GM19455 (cell line): ENCODE data around the gene SDR39U1.

ENCODE experiments used
- ATAC-seq: cut with Tn5 transposase; IDR thresholded peaks from one replicate; pipeline ENCODE4 v1.9.1; 2021; ENCODE audit not compliant: unreplicated experiment

SDR39U1 gene

DNA sequence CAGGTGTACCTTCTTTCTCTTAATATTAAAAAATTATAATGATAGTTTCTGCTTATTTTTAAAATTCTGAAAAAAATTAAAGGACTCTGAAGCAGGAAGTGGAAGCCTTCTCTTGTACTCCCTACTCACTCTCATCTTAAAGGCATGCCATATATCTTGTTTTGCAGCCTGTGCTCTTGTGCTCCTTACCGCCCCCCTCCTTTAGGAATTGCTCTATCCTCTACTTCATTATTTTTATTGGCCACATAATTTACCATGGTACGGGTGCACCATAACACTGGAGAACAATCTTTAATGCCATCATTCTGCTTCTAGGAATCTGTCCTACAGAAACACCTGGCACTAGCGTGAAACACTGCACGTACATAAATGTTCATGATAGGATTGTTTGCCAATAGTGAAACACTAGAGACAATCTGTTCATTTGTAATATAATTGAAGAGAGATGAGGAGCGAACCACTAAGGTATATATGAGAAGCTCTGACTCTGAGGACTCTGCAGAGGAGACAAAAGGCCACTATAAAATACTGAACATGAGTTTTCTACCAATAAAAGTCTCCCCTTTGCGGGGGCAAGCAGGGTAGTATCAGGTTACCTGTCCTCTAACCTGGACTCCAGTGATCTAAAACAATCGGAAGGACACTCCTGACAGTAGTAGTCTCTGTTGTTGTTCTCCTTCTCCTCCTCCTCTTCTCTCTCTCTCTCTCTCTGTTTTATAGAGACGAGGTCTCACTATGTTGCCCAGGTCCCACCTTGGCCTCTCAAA, 50.1 kb downstream of the SDR39U1 start:
- no peak for ATAC-seq

DNA sequence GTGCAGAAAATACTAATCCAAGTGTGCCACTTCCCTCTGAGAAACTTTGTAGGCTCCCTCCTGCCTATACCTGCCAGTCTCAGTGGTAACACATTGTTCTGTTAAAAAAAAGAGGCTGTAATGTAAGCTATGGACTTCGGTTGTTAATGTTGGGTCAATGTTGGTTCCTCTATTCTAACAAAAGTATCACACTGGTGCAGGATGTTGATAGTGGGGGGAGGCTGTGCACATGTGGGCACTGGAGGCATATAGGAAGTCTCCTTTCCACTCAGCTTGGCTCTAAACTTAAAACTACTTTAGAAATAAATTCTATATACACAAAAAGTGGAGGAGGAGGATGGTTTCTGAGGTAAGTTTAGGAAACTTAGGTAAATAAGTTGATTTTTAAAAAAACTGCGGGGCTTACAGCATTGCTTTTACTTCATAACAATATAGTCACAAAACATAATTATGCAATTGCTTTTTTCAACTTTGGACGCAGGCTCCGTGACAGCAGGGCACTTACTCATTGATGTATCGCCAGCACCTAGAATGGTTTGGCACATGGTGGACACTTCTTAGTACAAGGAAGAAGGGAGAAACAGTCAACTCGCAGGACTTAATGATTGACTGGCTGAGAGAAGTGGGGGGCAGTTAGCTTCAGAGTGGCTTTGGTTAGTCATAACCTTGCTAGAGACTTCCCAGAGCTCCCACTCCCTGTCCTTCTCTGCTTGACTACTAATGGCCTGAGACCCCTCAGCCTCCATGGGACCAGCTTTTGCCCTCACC, 51.7 kb downstream of the SDR39U1 start:
- no peak for ATAC-seq
